ENCODE data around the gene MYO10.

The MYO10 gene

DNA sequence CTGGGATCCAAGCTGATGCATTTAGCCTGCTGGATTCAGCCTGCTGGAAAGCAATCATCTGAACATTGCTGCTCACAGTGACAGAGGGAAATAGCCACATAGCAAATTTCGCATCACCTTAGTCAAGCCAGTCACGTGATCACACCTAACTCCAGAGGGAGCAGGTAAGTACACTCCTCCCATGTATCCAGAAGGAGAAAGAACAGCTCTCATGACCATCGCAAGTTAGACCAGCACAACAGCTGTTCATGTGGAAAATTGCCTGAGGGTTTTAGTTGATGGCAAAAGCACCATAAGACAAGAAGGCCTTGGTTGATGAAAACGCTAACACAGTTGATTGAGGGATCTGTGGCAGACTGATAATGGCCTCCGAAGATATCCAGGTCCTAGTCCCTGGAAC is 34.2 kb upstream of the MYO10 start:
- H3K4me3 ChIP-seq (ENCODE audit: low read depth in 1 of 2, low read length in 1 of 2): no peak overlapping the region
- no peaks in the 10 kb centered on the region for H3K4me1 ChIP-seq (ENCODE audit: control insufficient read depth in 1 of 2, insufficient read depth in 1 of 2, low read depth in 1 of 2, low read length in 1 of 2)
- no peaks in the 10 kb centered on the region for H3K36me3 ChIP-seq
- TF ChIP-seq, protein P1, sequence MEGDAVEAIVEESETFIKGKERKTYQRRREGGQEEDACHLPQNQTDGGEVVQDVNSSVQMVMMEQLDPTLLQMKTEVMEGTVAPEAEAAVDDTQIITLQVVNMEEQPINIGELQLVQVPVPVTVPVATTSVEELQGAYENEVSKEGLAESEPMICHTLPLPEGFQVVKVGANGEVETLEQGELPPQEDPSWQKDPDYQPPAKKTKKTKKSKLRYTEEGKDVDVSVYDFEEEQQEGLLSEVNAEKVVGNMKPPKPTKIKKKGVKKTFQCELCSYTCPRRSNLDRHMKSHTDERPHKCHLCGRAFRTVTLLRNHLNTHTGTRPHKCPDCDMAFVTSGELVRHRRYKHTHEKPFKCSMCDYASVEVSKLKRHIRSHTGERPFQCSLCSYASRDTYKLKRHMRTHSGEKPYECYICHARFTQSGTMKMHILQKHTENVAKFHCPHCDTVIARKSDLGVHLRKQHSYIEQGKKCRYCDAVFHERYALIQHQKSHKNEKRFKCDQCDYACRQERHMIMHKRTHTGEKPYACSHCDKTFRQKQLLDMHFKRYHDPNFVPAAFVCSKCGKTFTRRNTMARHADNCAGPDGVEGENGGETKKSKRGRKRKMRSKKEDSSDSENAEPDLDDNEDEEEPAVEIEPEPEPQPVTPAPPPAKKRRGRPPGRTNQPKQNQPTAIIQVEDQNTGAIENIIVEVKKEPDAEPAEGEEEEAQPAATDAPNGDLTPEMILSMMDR (IDR thresholded peaks at IDR 0.05): no peak
- H3K27ac ChIP-seq: no peak overlapping the region
- no peaks in the 10 kb centered on the region for H3K9me3 ChIP-seq
- H3K27me3 ChIP-seq: no peaks in the 10 kb centered on the region

DNA sequence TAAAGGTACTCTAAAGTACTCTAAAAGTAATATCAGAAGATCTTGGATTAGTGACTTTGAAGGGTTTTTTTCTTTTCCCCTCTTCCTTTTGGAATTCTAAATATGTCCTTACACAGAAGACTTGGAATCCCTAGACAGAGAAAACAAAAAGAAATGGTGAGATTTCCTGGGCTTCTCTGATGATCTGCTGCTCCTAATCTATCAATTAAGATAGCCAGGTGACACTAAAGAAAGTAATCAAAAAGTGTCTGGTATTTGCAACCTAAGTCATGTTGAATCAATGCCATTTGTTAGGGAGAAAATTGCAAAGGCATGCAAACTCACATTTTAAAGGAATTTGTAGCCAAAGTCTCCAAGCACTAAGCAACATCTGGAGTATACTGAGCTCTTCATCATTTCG is 29.5 kb upstream of the MYO10 start:
- no peaks in the 10 kb centered on the region for H3K4me1 ChIP-seq (ENCODE audit: control insufficient read depth in 1 of 2, insufficient read depth in 1 of 2, low read depth in 1 of 2, low read length in 1 of 2)
- H3K27me3 ChIP-seq: peaks cover 7% of the 10 kb centered on the region
- H3K36me3 ChIP-seq: no peaks in the 10 kb centered on the region
- TF ChIP-seq, protein P1 (IDR thresholded peaks at IDR 0.05): no peak
- H3K27ac ChIP-seq: no peak overlapping the region
- no peaks in the 10 kb centered on the region for H3K9me3 ChIP-seq
- no peak overlapping the region for H3K4me3 ChIP-seq (ENCODE audit: low read depth in 1 of 2, low read length in 1 of 2)

- TF ChIP-seq, protein P1 (IDR thresholded peaks at IDR 0.05): no peak
- H3K9me3 ChIP-seq: no peaks in the 10 kb centered on the region
- H3K4me3 ChIP-seq (ENCODE audit: low read depth in 1 of 2, low read length in 1 of 2): no peak overlapping the region
- H3K27ac ChIP-seq: no peak overlapping the region
- no peaks in the 10 kb centered on the region for H3K4me1 ChIP-seq (ENCODE audit: control insufficient read depth in 1 of 2, insufficient read depth in 1 of 2, low read depth in 1 of 2, low read length in 1 of 2)
- H3K27me3 ChIP-seq: peaks cover 7% of the 10 kb centered on the region
- H3K36me3 ChIP-seq: no peaks in the 10 kb centered on the region
Measured at GRCh38 chr5:16963821-16964220, 27.7 kb upstream of the MYO10 start.

DNA sequence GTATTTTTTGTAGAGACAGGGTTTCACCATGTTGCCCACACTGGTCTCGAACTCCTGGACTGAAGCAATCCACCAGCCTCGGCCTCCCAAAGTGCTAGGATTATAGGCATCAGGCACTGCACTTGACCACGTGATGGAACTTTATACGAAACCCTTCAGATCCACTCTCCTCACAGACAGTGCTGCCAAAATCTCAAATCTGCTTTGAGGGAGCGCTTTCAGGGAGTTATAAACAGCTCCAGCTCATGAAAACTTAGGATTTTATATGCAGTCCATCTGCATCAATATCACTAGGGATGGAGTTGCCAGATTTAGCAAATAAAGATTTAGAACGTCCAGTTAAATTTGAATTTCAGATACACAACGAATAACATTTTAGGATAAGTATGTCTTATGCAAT is 25.0 kb upstream of the MYO10 start:
- Histone ChIP-seq H3K4me1 (ENCODE audit: control insufficient read depth in 1 of 2, insufficient read depth in 1 of 2, low read depth in 1 of 2, low read length in 1 of 2) (no peaks in the 10 kb centered on the region), H3K4me3 (ENCODE audit: low read depth in 1 of 2, low read length in 1 of 2) (no peak overlapping the region), H3K9me3 (no peaks in the 10 kb centered on the region), H3K36me3 (no peaks in the 10 kb centered on the region), H3K27me3 (peaks cover 7% of the 10 kb centered on the region), H3K27ac (no peak overlapping the region)
- TF ChIP-seq, protein P1 (IDR thresholded peaks at IDR 0.05): no peak

DNA sequence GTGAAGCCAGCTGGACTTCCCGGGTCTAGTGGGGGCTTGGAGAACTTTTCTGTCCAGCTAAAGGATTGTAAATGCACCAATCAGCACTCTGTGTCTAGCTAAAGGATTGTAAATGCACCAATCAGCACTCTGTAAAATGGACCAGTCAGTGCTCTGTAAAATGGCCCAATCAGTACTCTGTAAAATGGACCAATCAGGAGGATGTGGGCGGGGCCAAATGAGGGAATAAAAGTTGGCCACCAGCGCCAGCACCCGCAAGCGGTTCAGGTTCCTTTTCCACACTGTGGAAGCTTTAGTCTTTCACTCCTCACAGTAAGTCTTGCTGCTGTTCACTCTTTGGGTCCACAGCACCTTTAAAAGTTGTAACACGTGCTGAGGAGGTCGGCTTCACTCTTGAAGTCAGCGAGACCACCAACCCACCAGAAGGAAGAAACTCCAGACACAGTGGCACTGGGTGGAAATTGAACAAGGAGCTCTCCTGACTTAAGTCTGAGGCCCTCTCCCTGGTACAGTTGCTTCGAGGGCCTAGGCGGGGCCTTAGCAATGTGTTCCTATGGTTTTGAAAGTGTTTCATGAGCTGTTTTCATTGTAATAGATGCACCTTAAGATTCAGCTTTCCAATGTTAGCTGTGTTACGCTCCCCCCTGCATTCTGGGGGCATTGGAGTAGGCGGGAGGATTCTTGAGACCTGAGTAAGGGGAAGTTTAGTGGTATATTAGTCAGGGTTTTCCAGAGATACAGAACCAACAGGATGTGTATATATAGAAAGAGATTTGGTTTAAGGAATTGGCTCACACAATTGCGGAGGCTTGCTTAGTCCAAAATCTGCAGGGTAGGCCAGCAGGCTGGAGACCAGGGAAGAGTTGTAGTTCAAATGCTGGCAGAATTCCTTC is 21.5 kb upstream of the MYO10 start:
- TF ChIP-seq, protein P1 (IDR thresholded peaks at IDR 0.05): no peak
- Histone ChIP-seq H3K4me3 (ENCODE audit: low read depth in 1 of 2, low read length in 1 of 2) (no peak overlapping the region), H3K27me3 (no peaks in the 10 kb centered on the region), H3K36me3 (no peaks in the 10 kb centered on the region), H3K9me3 (no peaks in the 10 kb centered on the region), H3K27ac (no peak overlapping the region), H3K4me1 (ENCODE audit: control insufficient read depth in 1 of 2, insufficient read depth in 1 of 2, low read depth in 1 of 2, low read length in 1 of 2) (no peaks in the 10 kb centered on the region)

All from neutrophil (primary cell).